Measurements from ENCODE around the gene CCDC185. TPM values are rescaled to one million over a fixed set of nuclear protein-coding genes. Genes with fewer than 3 reads are reported as not detected.

The CCDC185 gene
- total and polyA plus RNA-seq, 7 donors: not detected

- DNase-seq (no peak), ATAC-seq (no peak)
- H3K27ac ChIP-seq: no peak overlapping the region
- no peak overlapping the region for H3K4me3 ChIP-seq
- no peaks in the 10 kb centered on the region for H3K4me1 ChIP-seq
- no peaks in the 10 kb centered on the region for H3K9me3 ChIP-seq
- intact Hi-C loops (cut with DNase I): no loop called here
- WGBS, 3 donors: 47 to 53% (median 51%) methylated on average over 7 of the region's 7 CpGs
- no peak for TF ChIP-seq CTCF (IDR thresholded peaks at IDR 0.05)
- H3K36me3 ChIP-seq (ENCODE audit: insufficient read depth in 1 of 2, low read depth in 1 of 2): no peaks in the 10 kb centered on the region
- peaks cover 0 to 11% (median 0%) of the 10 kb centered on the region in 3 donors for H3K27me3 ChIP-seq (ENCODE audit: insufficient read depth in 3 of 3, low read length in 2 of 3)
These were observed 40.3 kb upstream of the CCDC185 start for GRCh38 chr1:223352944-223353343.

DNA sequence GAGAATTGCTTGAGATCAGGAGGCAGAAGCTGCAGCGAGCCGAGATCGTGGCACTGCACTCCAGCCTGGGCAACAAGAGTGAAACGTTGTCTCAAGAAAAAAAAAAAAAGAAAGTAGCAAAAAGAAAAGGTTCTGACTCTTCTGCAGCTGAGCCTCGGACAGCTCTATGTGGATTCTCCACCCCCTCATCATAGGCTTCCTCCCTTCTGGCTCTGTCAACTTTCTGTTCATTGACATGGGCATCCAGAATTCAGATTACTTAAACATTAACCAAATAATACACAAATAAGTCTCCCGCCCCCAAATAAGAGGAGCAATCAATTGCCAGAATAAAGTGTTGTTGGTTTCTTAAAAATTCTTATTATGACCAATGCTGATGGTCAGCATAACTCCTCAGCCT lies 39.3 kb upstream of the CCDC185 start:
- no peak overlapping the region for H3K4me3 ChIP-seq
- H3K27ac ChIP-seq: no peak overlapping the region
- H3K27me3 ChIP-seq (ENCODE audit: insufficient read depth in 3 of 3, low read length in 2 of 3): peaks cover 0 to 11% (median 0%) of the 10 kb centered on the region in 3 donors
- H3K9me3 ChIP-seq: no peaks in the 10 kb centered on the region
- ATAC-seq: no peak
- WGBS, 3 donors: 56 to 64% (median 60%) methylated on average over 6 of the region's 6 CpGs
- DNase-seq: no peak
- no peak for TF ChIP-seq CTCF (IDR thresholded peaks at IDR 0.05)
- intact Hi-C loops (cut with DNase I): no loop called here
- H3K36me3 ChIP-seq (ENCODE audit: insufficient read depth in 1 of 2, low read depth in 1 of 2): no peaks in the 10 kb centered on the region
- no peaks in the 10 kb centered on the region for H3K4me1 ChIP-seq

- no peaks in the 10 kb centered on the region for H3K36me3 ChIP-seq (ENCODE audit: insufficient read depth in 1 of 2, low read depth in 1 of 2)
- TF ChIP-seq CTCF (IDR thresholded peaks at IDR 0.05): no peak
- peaks cover 0 to 22% (median 0%) of the 10 kb centered on the region in 3 donors for H3K27me3 ChIP-seq (ENCODE audit: insufficient read depth in 3 of 3, low read length in 2 of 3)
- DNase-seq: no peak
- no peaks in the 10 kb centered on the region for H3K4me1 ChIP-seq
- no peak for ATAC-seq
- H3K27ac ChIP-seq: no peak overlapping the region
- 84 to 88% (median 87%) methylated on average over 2 of the region's 2 CpGs for WGBS, 3 donors
- intact Hi-C loops (cut with DNase I): no loop called here
- H3K4me3 ChIP-seq: no peak overlapping the region
- H3K9me3 ChIP-seq: no peaks in the 10 kb centered on the region
These were observed 37.5 kb upstream of the CCDC185 start for GRCh38 chr1:223355699-223356098.

DNA sequence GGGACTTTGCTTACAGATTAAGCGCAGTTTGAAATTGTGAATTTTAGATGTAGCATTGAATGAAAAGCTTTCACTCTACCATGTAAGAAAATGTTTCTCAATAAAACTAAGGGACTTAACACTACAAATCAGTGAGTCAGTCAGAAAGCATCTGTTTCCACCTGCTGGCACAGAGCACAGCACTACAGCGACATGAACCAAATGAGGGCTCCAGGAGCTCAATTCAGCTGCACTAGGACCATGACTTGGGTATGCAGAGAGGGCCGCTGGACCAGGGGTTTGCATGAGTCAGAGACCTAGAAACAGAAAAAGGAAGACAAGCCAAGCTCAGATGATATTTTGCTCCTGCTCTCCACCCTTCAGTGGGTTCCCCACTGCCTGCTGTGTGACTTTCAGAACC lies 34.4 kb upstream of the CCDC185 start:
- intact Hi-C loops (cut with DNase I): no loop called here
- DNase-seq (no peak), ATAC-seq (no peak)
- H3K9me3 ChIP-seq: no peaks in the 10 kb centered on the region
- H3K4me1 ChIP-seq: no peaks in the 10 kb centered on the region
- peaks cover 0 to 17% (median 0%) of the 10 kb centered on the region in 3 donors for H3K27me3 ChIP-seq (ENCODE audit: insufficient read depth in 3 of 3, low read length in 2 of 3)
- no peak overlapping the region for H3K27ac ChIP-seq
- H3K36me3 ChIP-seq (ENCODE audit: insufficient read depth in 1 of 2, low read depth in 1 of 2): no peaks in the 10 kb centered on the region
- 62 to 85% (median 73%) methylated on average over 3 of the region's 3 CpGs for WGBS, 3 donors
- no peak for TF ChIP-seq CTCF (IDR thresholded peaks at IDR 0.05)
- no peak overlapping the region for H3K4me3 ChIP-seq
